ENCODE measurements around the gene BCAS3. TPM values are rescaled to one million over a fixed set of nuclear protein-coding genes. Genes with fewer than 3 reads are reported as not detected.

Gene BCAS3
- total RNA-seq, 1 donor from 2014 or later, result 14.5 TPM

DNA sequence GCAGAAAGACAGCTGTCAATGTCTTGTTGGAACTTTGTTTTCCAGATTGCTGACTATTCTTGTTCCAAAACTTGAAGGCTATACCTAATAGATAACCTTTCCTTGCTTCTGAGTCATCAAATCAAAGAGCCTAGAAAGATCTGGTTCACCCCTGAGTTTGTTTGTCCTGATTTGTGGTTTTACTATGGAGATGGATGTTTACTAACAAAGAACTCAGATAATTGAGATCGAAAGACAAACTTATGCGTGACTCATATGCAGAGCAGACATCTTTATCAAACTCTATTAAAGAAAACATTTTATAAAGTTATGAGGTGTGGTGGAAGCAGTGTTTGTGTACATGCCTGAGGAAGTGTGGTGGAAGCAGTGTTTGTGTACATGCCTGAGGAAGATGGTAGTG is 410.9 kb downstream of the BCAS3 start:
- no peak for DNase-seq (ENCODE audit: low read depth)
- TF ChIP-seq EZH2 (IDR thresholded peaks at IDR 0.05; ENCODE audit: insufficient read depth, low read length) (no peak), CTCF (IDR thresholded peaks at IDR 0.05; ENCODE audit: insufficient read depth, low read depth, low read length) (no peak)
- no peak for FAIRE-seq
- no peak overlapping the region for H3K27ac Mint-ChIP-seq (ENCODE audit: unreplicated experiment)
- Histone ChIP-seq H3K4me3 (ENCODE audit: insufficient read depth, low read depth, low read length) (no peak overlapping the region), H4K20me1 (ENCODE audit: insufficient read depth, low read length) (no peaks in the 10 kb centered on the region), H3K36me3 (ENCODE audit: insufficient read depth, low read length) (no peaks in the 10 kb centered on the region), H3K4me1 (ENCODE audit: insufficient read depth, low read length) (no peaks in the 10 kb centered on the region), H3K27ac (ENCODE audit: low read depth, low read length) (no peak overlapping the region), H2AFZ (ENCODE audit: low read depth, low read length) (no peak overlapping the region), H3K4me2 (ENCODE audit: low read length) (no peak overlapping the region), H3K9me3 (ENCODE audit: insufficient read depth, low read depth, low read length) (no peaks in the 10 kb centered on the region), H3K9ac (ENCODE audit: low read length) (no peak overlapping the region), H3K27me3 (ENCODE audit: insufficient read depth, low read length) (no peaks in the 10 kb centered on the region), H3K79me2 (ENCODE audit: insufficient read depth, low read length) (no peaks in the 10 kb centered on the region)
- H3K36me3 Mint-ChIP-seq (ENCODE audit: low read depth, unreplicated experiment), result peaks cover 8% of the 10 kb centered on the region
- no peak overlapping the region for H3K4me3 Mint-ChIP-seq (ENCODE audit: unreplicated experiment)
- H3K9me3 Mint-ChIP-seq (ENCODE audit: unreplicated experiment), result no peaks in the 10 kb centered on the region
- H3K4me1 Mint-ChIP-seq (ENCODE audit: low read depth, unreplicated experiment), result no peaks in the 10 kb centered on the region
- no peaks in the 10 kb centered on the region for H3K27me3 Mint-ChIP-seq (ENCODE audit: low read depth, unreplicated experiment)

DNA sequence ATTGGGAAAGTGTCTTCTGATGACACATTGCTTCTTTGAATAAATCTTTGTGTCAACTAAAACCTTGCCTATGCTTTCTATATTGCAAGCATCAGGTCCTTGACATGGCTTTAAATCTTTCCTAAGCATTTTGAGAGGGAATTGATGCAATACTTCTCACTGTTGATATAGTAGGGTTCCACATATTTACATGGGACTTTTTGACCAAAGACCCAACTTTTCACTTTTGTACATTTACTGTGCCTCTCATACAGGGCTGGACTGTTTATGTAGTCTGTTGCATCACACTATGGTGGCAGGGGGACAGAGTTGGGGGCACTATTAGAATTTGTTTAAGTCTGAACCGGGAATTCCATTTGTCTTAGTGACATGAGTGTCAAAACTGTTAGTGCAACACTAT is 413.4 kb downstream of the BCAS3 start:
- FAIRE-seq (no peak), DNase-seq (ENCODE audit: low read depth) (no peak)
- Histone ChIP-seq H3K27ac (ENCODE audit: low read depth, low read length) (no peak overlapping the region), H3K9ac (ENCODE audit: low read length) (no peak overlapping the region), H3K79me2 (ENCODE audit: insufficient read depth, low read length) (no peaks in the 10 kb centered on the region), H3K36me3 (ENCODE audit: insufficient read depth, low read length) (no peaks in the 10 kb centered on the region), H2AFZ (ENCODE audit: low read depth, low read length) (no peak overlapping the region), H4K20me1 (ENCODE audit: insufficient read depth, low read length) (no peaks in the 10 kb centered on the region), H3K4me2 (ENCODE audit: low read length) (no peak overlapping the region), H3K4me3 (ENCODE audit: insufficient read depth, low read depth, low read length) (no peak overlapping the region), H3K27me3 (ENCODE audit: insufficient read depth, low read length) (no peaks in the 10 kb centered on the region), H3K4me1 (ENCODE audit: insufficient read depth, low read length) (no peaks in the 10 kb centered on the region), H3K9me3 (ENCODE audit: insufficient read depth, low read depth, low read length) (no peaks in the 10 kb centered on the region)
- no peak overlapping the region for H3K4me3 Mint-ChIP-seq (ENCODE audit: unreplicated experiment)
- no peak overlapping the region for H3K27ac Mint-ChIP-seq (ENCODE audit: unreplicated experiment)
- no peaks in the 10 kb centered on the region for H3K4me1 Mint-ChIP-seq (ENCODE audit: low read depth, unreplicated experiment)
- no peaks in the 10 kb centered on the region for H3K9me3 Mint-ChIP-seq (ENCODE audit: unreplicated experiment)
- H3K36me3 Mint-ChIP-seq (ENCODE audit: low read depth, unreplicated experiment), result no peaks in the 10 kb centered on the region
- no peaks in the 10 kb centered on the region for H3K27me3 Mint-ChIP-seq (ENCODE audit: low read depth, unreplicated experiment)
- TF ChIP-seq CTCF (IDR thresholded peaks at IDR 0.05; ENCODE audit: insufficient read depth, low read depth, low read length) (no peak), EZH2 (IDR thresholded peaks at IDR 0.05; ENCODE audit: insufficient read depth, low read length) (no peak)

DNA sequence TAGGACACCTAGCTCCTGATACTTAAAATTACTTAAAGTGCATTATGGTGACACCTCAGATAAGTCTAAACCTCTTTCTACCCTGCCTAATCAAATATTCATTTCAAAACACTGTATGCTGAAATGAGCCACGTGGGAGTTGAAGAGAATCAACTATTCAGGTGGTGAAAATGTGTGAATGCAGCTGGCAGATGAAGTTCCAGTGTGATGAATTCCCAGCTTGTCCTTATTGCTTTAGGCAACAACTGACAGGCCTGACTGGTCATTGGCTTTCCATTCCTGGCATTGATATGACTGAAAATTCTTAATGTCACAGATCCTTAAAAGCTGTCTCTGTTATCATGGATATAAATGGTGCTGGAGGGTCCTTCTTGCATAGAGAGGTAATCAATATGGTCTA is 420.1 kb downstream of the BCAS3 start:
- Histone ChIP-seq H3K27ac (ENCODE audit: low read depth, low read length) (no peak overlapping the region), H3K4me2 (ENCODE audit: low read length) (no peak overlapping the region), H4K20me1 (ENCODE audit: insufficient read depth, low read length) (no peaks in the 10 kb centered on the region), H3K9me3 (ENCODE audit: insufficient read depth, low read depth, low read length) (no peaks in the 10 kb centered on the region), H3K4me1 (ENCODE audit: insufficient read depth, low read length) (no peaks in the 10 kb centered on the region), H3K27me3 (ENCODE audit: insufficient read depth, low read length) (no peaks in the 10 kb centered on the region), H3K4me3 (ENCODE audit: insufficient read depth, low read depth, low read length) (no peak overlapping the region), H3K36me3 (ENCODE audit: insufficient read depth, low read length) (no peaks in the 10 kb centered on the region), H3K9ac (ENCODE audit: low read length) (no peak overlapping the region), H3K79me2 (ENCODE audit: insufficient read depth, low read length) (no peaks in the 10 kb centered on the region), H2AFZ (ENCODE audit: low read depth, low read length) (no peak overlapping the region)
- TF ChIP-seq EZH2 (IDR thresholded peaks at IDR 0.05; ENCODE audit: insufficient read depth, low read length) (no peak), CTCF (IDR thresholded peaks at IDR 0.05; ENCODE audit: insufficient read depth, low read depth, low read length) (no peak)
- no peaks in the 10 kb centered on the region for H3K36me3 Mint-ChIP-seq (ENCODE audit: low read depth, unreplicated experiment)
- H3K27ac Mint-ChIP-seq (ENCODE audit: unreplicated experiment), result no peak overlapping the region
- FAIRE-seq, result no peak
- H3K4me1 Mint-ChIP-seq (ENCODE audit: low read depth, unreplicated experiment), result no peaks in the 10 kb centered on the region
- no peak overlapping the region for H3K4me3 Mint-ChIP-seq (ENCODE audit: unreplicated experiment)
- no peaks in the 10 kb centered on the region for H3K9me3 Mint-ChIP-seq (ENCODE audit: unreplicated experiment)
- H3K27me3 Mint-ChIP-seq (ENCODE audit: low read depth, unreplicated experiment), result no peaks in the 10 kb centered on the region
- no peak for DNase-seq (ENCODE audit: low read depth)
